HG03139 (cell line): ENCODE results near the gene TNFAIP8L3.

Experiments used
- ATAC-seq: cut with Tn5 transposase; IDR thresholded peaks from one replicate; pipeline ENCODE4 v1.9.1; 2021; ENCODE audit not compliant: unreplicated experiment

TNFAIP8L3 gene

GRCh38 chr15:51007131-51007666, 87.5 kb downstream of the TNFAIP8L3 start:
- no peak for ATAC-seq
